Stimulated activated CD8-positive, alpha-beta memory T cell treated with anti-CD3 and anti-CD28 coated beads, Interleukin-4, amount 100 ng/mL, for 4 hours (primary cell): ENCODE data around the gene CEL.
"Not testable (repeated sequence)": the region's sequence is repeated elsewhere in the genome, so short reads cannot be mapped to it uniquely, and the experiment has no call there.

Source experiments
- DNase-seq, 2 donors: peaks; one replicate each; pipeline ENCODE4 v3.0.0-alpha.2; 2020; ENCODE audit warnings: low read depth in 2 of 2, low spot score in 1 of 2

CEL gene

DNA sequence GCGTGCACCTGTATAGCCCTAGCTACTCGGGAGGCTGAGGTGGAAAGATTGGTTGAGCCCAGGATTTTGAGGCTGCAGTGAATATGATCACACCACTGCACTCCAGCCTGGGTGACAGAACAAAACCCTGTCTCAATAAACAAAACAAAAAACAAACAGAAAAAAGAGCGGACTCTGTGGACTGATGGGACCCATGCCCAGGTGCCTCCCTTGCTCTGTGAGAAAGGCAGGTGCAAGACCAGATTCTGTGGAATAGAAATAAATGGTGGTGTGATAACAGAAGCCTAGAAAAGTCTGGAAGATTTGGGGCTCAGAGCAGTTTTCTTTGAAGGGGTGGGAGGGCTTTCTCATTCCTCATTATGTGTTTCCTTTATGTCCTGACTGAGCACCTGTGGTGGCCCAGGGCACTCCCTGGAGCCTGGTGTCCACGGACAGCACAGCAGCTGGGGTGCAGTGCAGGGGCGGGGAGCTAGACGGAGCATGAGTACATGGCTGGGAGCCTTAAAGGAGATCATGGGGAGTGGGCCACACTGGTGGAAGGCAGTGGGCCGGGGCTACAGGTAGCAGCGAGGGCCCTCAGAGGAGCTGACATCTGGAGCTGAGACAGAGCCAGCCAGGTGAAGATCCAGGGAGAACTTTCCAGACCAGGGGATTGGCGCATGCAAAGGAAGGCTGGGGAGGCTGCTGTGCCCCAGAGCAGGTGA lies 15.4 kb upstream of the CEL start:
- DNase-seq, result no peak

DNA sequence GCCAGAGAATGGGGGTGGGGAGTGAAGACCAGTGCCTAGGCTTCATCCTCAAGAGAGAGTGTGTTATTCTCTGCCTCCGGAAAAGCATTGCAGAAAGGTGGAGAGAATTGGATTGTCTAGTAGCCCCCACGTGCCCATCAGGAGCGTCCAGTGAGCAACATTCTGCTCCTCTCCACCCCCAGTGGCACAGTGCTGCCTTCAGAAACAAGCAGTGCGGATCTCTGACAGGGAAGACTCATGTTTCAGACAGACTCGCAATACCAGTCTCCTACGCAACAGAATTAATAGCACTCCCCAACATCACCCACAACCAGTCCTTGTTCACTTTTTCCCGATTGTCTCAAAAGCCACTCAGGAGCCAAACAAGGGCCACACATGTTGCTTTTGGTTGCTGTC lies 14.9 kb upstream of the CEL start:
- DNase-seq, result no peak

DNA sequence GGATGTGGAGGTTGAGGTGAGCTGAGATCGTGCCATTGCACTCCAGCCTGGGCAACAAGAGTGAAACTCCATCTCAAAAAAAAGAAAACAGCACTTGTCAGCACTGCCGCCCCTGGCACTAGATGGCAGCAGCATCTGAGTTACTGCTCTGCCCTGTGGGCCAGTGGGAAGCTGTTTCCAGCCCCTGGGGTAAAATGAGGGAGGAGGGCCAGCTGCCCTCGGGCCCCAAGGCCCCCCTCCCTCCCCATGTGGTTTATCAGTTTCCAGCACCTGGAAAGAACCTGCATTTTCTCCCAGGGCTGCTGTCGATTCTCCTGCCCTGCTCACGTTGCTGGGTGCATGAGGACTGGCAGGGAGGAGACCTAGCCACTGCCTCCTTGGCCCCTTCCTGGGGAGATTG lies 13.2 kb upstream of the CEL start:
- no peak for DNase-seq

DNA sequence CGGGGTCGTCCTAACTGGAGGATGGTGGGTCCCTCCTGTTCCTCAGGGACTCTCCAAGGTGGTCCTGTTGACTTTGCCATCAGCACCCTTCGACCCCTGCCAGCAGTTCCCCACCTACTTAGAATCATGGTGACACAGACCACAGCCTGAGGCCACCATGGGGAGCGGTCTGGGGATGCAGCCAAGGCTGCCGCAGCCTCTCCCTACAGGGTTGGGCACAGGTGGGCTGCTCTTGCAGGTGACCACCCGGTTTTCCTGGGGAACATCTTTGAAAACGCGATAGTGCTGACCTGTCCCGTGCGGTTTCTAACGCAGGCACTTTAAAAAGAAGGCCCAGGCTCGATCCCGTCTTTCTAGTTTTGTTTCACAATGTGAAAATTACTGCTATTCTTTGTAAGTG lies 12.7 kb upstream of the CEL start:
- no peak for DNase-seq

DNA sequence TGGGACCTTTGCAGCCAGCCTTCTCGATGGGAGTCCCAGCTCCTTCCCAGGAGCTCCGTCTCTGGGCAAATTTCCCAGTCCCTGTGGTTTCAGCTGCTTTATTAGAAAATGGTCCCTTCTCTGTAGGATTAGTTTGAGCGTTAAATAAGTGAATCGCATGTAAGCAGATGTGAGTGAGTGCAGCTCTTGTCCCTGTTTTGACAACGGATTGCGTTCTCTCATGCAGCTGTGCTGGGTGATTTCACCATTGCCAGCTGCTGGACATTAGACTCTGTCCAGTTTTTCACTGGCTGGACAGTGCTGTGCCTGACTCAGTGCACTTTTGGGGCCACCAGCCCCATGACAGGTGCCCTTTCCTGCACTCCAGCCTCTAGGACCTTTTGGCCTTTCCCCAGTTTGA lies 11.6 kb upstream of the CEL start:
- no peak for DNase-seq

DNA sequence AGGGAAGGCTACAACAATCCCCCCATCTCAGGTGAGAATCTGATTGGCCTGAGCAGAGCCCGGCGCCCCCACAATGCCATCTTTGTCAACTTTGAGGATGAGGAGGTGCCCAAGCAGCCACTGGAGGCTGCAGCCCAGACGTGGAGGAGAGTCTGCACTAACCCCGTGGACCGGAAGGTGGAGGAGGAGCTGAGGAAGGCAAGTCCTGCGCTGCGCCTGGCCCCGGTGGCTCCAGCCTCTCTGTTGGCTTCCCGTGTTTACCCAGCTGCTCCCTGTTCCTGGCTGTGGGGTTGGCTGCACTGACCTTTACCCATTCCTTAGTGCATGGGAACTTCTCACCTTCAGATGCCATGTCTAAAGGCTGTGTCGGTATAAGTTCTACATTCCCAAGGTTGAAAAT lies 11.0 kb upstream of the CEL start:
- DNase-seq, result no peak

DNA sequence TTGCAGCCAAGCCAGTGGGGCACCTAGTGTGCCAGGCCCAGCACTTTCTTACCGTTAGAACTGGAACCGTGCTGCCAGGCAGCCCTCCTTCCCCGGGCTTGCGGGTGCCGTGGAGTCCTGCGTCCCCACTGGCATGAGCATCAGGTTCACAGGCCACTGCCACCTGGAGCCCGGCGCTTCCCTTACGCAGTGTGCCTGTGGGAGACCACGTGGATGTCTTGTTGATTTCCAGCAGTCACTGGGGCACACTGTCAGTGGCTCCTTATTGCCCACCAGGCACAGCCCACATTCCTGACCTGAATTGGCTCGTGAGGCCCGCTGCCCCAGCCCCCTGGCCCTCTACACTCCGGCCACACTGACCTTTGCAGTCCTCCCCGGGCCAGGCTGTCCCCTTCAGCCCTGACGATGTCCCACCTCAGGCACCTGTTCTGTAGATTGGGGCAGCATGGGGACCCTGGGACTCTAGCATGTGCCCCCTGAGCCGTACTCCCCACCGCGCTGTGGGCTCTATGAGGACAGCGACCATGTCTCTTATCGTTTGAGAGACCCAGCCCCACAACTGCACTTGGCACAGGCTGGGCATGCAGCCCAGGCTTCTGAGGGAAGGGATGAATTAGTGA lies 10.4 kb upstream of the CEL start:
- no peak for DNase-seq

DNA sequence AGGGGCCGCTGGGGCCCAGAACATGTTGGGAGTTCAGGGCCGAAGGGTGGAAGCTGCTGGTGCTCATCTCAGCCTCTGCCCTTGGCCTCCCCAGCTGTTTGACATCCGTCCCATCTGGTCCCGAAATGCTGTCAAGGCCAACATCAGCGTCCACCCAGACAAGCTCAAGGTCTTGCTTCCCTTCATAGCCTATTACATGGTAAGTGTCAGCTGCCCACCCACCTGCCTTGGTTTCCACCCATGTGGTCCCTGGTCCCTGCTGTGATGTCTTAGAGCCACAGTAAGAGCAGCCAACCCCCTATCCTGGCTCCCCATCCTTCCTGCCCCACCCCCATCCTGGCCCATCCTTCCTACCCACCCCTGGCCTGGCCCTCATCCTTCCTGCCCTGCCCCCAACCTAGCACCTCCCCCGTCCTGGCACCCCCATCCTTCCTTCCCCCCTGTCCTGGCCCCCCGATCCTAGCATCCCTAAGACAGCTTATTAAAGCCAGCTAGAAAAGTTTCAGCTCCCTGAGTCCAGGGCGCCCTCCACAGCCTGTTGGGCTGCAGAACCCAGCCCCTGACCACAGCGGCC lies 9.7 kb upstream of the CEL start:
- DNase-seq, result no peak

DNA sequence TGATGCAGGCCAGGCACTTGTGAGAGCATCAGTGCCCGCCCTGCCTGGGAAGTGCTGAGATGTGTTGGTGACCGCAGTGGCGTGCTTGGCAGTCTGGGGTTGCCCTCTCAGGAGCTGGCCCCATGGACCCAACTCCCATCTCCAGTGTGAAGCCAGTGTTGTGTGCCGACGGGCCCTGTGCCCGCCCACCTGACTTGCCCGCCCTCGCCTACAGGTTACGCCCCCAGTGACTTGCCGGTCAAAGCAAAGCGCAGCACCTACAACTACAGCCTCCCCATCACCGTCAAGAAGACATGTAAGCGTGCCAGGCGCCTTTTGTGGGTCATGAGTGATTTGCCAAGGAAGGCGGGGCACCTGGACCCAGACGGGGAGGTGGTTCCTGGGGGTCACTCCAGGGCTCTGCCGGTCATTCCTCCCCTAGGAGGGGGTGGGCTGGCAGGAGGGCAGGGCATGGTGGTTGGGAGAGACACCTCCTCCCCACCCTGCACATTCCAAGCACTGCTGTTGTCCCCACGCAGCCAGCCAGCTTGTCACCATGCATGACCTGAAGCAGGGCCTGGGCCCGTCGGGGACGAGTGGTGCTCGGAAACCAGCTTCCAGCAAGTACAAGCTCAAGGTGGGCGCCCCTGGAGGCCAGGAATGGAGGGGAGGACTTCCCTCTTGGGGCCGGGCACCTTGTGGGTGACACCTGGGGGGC lies 7.4 kb upstream of the CEL start:
- no peak for DNase-seq

DNA sequence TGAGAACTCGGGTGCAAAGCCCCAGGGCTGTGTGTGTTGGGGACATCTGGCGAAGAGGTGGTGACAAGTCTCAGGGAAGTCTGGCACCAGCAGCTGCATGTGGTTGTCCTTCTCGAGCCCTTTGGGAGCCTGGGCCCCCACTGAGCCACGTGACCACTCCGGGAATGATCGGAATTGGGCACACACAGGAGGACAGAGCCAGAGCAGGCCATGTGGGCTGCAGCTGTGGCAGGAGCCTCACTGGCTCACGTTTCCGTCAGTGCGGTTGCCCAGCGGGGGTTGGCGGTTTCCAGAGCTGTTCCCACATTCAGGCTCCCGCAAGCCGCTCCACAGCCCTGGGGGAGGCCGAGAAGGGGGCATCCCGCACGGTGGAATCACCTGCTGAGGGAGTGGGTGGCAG lies 6.8 kb upstream of the CEL start:
- DNase-seq, result no peak

DNA sequence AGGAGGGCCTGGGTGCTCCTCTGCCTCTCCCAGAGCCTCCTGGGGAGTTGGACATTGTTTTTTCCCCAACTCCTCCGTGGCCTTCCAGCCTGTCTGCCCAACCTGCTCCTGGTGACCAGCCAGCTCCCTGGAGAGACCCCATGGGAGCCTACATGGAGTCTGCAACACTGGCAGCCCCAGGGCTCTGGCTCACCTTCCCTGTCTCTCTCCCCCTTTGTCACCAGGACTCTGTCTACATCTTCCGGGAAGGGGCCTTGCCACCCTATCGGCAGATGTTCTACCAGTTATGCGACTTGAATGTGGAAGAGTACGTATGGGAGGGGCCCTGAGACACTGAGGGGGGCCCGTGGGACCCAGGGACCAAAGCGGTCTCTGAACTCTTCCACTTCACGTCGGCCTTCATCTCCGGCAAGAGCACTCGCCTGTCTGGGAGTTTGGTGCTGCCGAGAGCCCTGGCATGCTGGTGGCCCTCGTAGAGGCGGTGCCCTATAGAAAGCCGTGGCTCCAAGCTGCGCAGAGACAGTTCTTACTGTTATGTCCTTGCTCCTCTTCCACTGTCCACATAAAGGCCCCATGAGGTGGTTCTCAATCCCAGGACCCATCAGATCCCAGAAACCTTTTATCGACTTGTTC lies 5.9 kb upstream of the CEL start:
- no peak for DNase-seq

DNA sequence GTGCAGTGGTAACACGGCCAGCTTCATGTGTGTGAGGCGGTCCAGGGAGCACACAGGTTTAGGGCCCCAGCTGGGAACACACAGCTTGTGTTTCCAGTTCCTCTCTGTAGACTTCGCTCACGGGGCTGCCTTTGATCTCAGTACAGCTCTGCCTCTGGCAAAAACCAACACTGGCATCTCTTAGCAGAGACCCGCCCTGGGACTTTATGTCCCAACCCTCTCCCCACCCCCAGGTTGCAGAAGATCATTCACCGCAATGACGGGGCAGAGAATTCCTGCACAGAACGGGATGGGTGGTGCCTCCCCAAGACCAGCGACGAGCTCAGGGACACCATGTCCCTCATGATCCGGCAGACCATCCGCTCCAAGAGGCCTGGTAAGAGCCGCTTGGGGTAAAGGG lies 5.2 kb upstream of the CEL start:
- DNase-seq, result no peak

DNA sequence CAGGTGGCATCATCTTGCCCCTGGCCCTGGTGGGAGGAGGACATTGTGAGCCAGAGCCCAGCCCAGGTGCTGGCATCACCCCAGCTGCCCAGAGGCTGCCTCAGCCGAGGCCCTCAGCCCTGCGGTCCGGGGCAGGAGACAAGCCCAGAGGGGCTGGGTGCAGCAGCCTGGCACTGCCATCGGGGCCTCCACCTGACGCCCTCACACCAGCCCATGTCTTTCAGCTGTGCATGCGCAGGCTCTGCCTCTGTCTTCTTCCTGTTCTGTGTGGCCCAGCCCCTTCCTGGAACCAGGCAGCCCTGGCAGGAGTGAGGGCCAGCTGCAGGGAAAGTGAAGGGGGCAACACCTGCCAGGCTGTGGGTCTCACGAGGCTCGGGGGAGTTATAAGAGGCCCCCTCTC lies 4.8 kb upstream of the CEL start:
- no peak for DNase-seq

DNA sequence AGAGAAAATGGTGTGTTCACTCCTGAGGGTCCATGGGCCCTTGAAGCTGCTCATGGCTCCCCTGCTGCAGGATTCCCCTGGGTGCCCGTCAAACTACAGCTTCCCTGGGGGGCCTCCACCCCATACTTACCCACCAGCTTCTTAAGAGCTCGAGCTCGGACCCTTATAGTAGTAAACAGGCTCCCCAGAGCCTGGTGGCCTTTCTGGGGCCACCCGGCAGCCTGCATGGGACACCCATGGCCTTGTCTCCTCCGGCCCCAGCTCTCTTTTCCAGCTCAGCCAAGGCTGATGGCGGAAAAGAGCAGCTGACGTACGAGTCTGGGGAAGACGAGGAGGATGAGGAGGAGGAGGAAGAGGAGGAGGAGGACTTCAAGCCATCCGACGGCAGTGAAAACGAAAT lies 4.2 kb upstream of the CEL start:
- DNase-seq, result no peak

DNA sequence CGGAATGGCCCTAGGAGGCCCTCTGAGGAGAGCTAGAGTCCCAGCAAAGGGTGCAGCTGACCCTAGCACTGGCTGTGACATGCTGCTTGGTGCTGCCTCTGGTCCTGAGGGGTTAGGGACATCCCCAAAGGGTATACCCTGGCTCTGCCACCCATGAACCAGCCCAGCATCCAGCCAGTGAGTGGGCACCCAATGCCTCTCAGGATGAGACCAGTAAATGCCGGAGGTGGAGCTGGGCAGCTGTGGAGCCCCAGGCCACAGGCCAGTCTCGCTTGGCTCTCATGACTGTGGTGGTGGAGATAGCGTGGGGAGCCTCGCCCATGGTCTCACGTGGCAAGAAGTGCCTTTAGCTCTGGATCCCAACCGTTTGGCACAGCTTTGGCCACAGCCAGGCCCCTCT lies 3.7 kb upstream of the CEL start:
- no peak for DNase-seq

DNA sequence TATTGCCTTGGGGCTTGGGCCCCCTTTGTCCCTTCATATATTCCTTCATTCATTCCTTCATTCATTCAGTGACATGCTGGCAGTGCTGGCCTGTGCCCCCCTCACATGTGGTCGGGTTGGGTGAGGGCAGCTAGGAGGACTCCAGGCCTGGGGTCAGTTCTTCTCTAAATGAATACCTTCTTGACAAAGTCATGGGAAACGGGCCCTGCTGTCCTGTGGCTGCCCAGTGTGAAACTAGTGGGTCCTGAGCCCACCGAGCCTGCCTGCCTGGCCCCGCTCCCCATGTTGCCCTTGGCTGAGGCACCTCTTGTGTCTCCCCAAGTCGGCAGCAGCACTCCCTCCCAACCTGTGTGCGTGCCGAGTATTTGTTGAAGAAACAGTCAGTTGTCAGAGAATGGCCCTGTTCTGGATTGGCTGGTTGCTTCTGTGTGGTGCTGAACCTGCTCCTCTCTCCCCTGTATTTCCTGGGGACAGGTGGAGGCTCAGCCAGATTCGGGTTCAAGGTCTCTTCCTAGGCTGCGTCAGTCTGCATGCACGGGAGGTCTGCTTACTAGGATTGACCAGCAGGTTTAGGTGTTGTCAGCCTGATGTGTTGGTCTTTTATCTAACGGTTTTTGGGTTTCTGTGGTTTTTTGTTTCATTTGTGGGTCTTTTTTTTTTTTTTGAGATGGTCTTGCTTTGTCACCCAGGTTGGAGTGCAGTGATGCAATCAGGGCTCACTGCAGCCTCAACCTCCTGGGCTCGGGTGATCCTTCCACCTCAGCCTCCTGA lies 3.0 kb upstream of the CEL start:
- DNase-seq, result no peak

DNA sequence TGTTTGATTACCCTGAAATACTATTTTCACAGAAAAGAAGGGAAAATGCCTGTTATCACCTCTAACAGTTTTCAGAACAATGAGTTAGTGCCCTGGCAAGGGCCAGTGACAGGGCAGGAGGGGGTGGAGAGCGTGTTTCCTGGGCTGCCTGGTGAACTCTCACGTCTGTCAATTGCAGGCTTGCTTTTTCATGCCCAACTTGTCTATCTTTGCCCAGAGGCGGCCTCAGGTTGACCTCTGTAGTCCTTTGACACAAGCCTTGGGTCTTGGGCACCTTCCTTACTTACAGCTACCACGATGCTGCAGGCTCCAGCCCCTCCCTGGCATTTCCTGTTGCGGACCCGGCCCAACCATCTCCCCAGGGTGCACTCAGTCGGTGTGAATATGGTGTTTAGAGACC lies 2.2 kb upstream of the CEL start:
- DNase-seq, result no peak

DNA sequence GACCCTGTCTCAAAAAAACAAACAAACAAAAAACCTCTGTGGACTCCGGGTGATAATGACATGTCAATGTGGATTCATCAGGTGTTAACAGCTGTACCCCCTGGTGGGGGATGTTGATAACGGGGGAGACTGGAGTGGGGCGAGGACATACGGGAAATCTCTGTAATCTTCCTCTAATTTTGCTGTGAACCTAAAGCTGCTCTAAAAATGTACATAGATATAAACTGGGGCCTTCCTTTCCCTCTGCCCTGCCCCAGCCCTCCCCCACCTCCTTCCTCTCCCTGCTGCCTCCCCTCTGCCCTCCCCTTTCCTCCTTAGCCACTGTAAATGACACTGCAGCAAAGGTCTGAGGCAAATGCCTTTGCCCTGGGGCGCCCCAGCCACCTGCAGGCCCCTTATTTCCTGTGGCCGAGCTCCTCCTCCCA lies 1.4 kb upstream of the CEL start:
- no peak for DNase-seq

DNA sequence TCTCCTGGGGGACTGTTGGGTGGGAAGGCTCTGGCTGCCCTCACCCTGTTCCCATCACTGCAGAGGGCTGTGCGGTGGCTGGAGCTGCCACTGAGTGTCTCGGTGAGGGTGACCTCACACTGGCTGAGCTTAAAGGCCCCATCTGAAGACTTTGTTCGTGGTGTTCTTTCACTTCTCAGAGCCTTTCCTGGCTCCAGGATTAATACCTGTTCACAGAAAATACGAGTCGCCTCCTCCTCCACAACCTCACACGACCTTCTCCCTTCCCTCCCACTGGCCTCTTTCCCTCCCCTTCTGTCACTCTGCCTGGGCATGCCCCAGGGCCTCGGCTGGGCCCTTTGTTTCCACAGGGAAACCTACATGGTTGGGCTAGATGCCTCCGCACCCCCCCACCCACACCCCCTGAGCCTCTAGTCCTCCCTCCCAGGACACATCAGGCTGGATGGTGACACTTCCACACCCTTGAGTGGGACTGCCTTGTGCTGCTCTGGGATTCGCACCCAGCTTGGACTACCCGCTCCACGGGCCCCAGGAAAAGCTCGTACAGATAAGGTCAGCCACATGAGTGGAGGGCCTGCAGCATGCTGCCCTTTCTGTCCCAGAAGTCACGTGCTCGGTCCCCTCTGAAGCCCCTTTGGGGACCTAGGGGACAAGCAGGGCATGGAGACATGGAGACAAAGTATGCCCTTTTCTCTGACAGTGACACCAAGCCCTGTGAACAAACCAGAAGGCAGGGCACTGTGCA lies 590 bp upstream of the CEL start:
- DNase-seq, result not testable (repeated sequence)

DNA sequence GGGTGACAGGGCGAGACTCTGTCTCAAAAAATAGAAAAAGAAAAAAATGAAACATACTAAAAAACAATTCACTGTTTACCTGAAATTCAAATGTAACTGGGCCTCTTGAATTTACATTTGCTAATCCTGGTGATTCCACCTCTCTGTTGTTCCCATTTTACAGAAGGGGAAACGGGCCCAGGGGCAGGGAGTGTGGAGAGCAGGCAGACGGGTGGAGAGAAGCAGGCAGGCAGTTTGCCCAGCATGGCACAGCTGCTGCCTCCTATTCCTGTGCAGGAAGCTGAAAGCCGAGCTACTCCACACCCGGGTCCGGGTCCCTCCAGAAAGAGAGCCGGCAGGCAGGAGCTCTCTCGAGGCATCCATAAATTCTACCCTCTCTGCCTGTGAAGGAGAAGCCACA lies 788 bp downstream of the CEL start:
- not testable (repeated sequence) for DNase-seq

DNA sequence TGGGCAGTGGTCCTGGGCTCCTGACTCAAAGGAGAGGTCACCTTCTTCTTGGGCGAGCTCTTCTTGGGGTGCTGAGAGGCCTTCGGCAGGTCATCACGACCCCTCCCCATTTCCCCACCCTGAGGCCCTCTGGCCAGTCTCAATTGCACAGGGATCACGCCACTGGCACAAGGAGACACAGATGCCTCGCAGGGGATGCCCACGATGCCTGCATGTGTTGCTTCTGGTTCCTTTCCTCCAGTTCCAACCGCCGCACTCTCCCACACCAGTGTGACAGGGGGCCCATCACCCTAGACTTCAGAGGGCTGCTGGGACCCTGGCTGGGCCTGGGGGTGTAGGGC lies 1.3 kb downstream of the CEL start:
- DNase-seq, result no peak
